IMR-90 (cell line): ENCODE results near the gene PPP1CA. TPM values are rescaled to one million over a fixed set of nuclear protein-coding genes. Genes with fewer than 3 reads are reported as not detected.

Source experiments
- RCOR1 ChIP-seq: IDR thresholded peaks from 2 replicates; pipeline ENCODE4 v1.6.1; 2012; ENCODE audit warnings: mild to moderate bottlenecking, low read length, improper control_type of control experiment; ENCODE audit not compliant: insufficient replicate concordance
- RFX5 ChIP-seq: IDR thresholded peaks from 2 replicates; pipeline ENCODE4 v1.8.0; 2012; ENCODE audit warnings: low read depth, mild to moderate bottlenecking, low read length, moderate library complexity
- SMC3 ChIP-seq: fragments of 150-350 bp; IDR thresholded peaks from 2 replicates; pipeline ENCODE4 v1.6.1; 2016; ENCODE audit warnings: low read depth, mild to moderate bottlenecking, antibody characterized with exemption, low read length, moderate library complexity
- polyA plus RNA-seq, 3 experiments: library from polyadenylated mRNA; depleted of rRNA; stranded (reverse); fragments of >200 nt; gene quantifications; 2 replicates each; pipeline ENCODE4 v1.2.3, GENCODE V29; 2012; ENCODE audit warnings: low replicate concordance in 1 of 3
- total RNA-seq: library from RNA; depleted of rRNA; stranded (reverse); fragments of >200 nt; gene quantifications from 2 replicates; pipeline ENCODE4 v1.2.3, GENCODE V29; 2012
- TF ChIP-seq, protein P1 (sequence below): conservative IDR thresholded peaks from 2 replicates; pipeline ENCODE4 v1.5.1; 2012; ENCODE audit warnings: mild to moderate bottlenecking, low read depth, low read length, improper control_type of control experiment

The PPP1CA gene
- total and polyA plus RNA-seq, 2 of the 4 experiments (the other 2 are of a cell fraction), result 228 to 313 TPM

- TF ChIP-seq RCOR1 (no peak), SMC3 (no peak), RFX5 (no peak)
- TF ChIP-seq, protein P1, sequence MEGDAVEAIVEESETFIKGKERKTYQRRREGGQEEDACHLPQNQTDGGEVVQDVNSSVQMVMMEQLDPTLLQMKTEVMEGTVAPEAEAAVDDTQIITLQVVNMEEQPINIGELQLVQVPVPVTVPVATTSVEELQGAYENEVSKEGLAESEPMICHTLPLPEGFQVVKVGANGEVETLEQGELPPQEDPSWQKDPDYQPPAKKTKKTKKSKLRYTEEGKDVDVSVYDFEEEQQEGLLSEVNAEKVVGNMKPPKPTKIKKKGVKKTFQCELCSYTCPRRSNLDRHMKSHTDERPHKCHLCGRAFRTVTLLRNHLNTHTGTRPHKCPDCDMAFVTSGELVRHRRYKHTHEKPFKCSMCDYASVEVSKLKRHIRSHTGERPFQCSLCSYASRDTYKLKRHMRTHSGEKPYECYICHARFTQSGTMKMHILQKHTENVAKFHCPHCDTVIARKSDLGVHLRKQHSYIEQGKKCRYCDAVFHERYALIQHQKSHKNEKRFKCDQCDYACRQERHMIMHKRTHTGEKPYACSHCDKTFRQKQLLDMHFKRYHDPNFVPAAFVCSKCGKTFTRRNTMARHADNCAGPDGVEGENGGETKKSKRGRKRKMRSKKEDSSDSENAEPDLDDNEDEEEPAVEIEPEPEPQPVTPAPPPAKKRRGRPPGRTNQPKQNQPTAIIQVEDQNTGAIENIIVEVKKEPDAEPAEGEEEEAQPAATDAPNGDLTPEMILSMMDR, result no peak
These were observed 2.7 kb downstream of the PPP1CA start (continued) for GRCh38 chr11:67398661-67399563.
